Stimulated activated CD4-positive, alpha-beta T cell treated with anti-CD3 and anti-CD28 coated beads, Interleukin-4, amount 100 ng/mL, for 24 hours (primary cell): ENCODE results near the gene PLET1.

Experiments
- DNase-seq: peaks from one replicate; pipeline ENCODE4 v3.0.0-alpha.2; 2020

PLET1 gene

DNA sequence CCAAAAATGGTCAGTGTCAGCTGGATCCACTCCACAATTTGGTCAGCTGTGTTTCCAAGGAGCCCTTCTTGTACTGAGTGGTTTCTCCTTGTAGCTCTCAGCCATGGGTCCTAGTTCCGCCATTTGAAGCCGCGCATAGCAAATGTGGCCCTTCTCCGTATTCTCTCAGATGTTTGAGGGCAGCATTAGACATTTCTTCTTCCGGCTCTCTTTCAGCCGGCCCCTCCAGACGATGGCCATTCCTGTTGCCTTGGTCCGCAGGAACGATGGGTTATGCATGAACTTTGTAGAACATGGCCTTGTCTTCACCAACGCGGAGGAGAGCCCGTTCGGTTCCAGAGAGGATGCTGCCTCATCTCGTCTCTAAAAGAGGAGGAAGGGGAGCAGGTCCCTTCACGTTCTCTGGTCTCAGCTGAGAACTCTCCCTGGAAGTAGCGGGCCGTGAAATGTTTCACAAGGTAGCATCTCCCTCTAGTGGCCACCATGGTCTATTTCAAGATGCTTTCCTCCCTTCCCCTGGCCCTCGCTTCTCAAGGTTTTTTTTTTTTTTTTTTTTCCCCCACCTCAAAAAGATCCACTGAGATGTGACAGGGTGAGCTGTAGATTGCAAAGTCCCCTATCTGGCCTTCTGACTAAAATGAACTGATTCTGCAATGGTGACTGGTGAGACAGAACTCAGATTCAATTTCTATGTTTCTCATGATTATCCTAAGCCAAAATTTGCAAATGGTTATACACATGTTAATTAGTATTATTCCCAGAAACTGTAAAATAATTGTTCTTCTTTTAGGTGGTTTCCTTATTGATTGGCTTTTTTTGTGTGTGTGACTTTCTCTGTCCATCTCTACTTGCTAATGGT, 19.8 kb upstream of the PLET1 start:
- peak; percentile 75 for DNase-seq

DNA sequence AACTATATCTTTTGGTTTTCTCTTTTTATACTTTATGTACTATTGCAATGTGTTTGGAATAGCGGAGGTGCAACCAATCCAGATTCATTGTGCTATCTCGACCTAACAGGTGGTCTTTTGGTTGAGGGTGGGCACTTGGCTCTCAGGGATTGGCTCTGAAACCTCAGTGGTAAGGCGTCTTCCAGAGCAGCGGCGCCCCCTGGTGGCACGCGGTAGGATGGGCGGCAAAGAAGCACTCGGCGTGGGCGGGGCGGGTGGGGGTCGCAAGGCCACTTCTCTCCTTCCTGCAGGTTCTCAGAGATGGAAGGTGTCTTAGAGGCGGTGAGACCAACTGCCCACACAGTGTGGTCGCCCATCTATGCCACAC, 19.2 kb upstream of the PLET1 start:
- DNase-seq = peak; percentile 76

DNA sequence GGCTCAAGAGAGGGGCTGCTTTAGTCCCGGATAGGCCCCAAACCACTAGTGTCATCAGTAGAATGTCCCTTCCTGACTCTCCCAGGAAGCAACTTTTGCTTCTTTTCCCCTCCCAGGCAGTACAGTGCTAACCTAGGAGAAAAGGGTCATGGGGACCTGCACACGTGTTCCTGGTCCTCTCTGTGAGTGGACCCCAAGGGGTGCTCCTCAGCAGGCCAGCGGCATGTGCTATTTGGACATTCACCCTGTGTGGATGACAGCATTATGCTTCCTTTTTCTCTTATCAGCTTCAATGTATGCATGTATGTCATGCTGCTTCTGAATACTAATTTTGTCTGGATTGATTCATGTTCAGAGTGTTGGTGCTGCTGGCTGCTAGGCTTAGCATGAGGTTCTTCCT, 18.1 kb upstream of the PLET1 start:
- no peak for DNase-seq

DNA sequence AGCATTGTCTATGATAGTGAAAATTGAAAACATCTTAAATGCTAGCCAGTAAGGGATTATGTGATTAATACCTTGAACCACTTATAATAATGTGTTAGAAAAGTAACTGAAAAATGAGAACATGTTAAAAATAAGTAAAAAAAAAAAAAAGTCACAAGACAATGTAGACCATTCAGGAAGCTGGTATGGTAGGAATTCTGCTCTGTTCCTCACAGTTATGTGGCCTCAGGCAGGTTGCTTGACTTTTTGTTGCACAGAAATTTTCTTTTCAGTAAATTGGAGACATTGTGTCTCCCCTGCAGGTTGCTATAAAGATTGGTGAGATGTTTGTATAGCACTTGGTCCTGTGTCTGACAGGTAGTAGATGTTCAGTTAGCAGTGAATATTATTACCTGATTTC, 17.3 kb upstream of the PLET1 start:
- no peak for DNase-seq

DNA sequence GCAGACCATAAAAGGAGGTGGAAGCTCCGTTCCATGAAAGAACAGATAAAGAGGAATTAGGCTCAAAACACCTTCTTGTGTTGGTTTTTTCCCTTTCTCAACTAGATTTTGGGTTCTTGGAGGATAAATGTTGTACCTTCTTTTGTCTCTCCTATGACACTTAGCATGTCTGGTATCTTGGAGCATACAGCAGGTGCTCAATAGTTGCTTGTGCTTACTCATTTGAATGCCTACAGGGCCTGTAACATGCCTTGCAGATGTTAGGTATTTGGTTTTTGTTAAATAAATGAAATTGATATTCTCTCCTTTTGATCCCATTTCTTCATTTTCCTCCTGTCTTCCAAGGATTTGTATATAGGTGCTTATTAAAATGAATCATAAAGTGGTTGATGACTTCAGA, 16.4 kb upstream of the PLET1 start:
- no peak for DNase-seq

DNA sequence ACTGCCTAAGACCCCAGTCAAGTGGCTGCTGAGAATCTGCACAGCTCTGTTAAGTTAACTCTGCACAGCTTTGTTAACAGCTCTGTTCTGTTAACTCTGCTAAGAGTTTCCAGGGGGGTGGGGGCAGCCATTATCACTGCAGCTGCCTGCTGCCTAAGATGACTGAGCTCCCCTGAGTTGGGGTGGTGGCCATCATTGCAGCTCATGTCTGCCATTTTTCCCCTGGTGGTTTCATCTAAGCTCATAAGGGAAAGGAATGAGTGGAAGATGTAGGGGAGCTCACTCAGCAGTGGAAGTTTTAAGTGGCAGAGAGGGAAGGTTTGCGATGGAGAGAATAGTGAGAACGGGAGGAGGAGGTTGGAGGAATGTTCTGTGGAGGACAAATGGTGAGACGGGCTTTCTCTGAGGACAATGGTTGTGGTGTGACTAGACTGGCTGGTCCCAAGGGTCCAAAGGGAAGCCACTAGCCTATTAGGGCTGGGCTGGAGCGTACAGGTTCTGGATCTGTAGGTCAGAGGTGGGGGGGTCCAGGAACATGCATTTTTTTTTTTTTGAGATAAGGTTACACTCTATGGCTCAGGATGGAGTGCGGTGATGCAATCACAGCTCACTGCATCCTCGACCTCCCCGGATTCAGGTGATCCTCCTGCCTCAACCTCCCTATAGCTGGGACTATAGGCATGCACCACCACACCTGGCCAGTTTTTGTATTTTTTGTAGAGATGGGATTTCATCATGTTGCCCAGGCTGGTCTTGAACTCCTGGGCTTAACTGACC, 13.5 kb upstream of the PLET1 start:
- DNase-seq = no peak

DNA sequence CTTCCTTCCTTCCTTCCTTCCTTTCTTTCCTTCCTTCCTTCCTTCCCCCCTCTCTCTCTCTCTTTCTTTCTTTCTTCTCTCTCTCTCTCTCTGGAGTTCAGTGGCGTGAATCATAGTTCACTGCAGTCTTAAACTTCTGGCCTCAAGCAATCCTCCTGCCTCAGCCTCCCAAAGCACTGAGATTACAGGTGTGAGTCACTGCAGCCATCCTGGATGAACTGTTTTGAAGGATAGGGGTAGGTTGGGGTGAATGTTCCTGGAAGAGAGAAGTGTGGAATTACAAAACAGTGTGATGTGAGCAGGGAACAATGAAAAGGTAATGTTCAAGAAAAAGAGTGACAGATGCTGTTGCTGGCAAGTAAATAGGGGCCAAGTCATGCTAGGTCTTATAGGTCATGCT, 12.4 kb upstream of the PLET1 start:
- no peak for DNase-seq

DNA sequence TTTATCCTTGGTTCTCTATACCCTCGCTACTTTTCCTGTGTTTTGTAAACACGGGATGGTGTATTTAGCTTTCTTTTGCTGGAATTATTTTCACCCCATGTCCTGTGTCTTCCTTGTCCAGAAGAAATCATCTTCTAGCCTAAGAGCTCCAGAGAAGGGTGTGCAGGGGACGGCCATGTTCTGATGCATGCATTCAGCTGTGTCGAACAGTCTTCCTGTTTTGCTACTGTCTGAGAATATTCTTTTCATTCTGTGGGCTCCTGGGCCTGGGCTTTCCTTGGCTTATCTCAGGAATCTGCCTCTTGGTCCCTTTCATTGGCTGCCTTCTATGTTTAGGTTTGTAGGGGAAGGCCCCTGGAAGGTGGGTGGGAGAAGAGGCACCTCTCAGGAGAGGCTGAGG, 10.6 kb upstream of the PLET1 start:
- no peak for DNase-seq

DNA sequence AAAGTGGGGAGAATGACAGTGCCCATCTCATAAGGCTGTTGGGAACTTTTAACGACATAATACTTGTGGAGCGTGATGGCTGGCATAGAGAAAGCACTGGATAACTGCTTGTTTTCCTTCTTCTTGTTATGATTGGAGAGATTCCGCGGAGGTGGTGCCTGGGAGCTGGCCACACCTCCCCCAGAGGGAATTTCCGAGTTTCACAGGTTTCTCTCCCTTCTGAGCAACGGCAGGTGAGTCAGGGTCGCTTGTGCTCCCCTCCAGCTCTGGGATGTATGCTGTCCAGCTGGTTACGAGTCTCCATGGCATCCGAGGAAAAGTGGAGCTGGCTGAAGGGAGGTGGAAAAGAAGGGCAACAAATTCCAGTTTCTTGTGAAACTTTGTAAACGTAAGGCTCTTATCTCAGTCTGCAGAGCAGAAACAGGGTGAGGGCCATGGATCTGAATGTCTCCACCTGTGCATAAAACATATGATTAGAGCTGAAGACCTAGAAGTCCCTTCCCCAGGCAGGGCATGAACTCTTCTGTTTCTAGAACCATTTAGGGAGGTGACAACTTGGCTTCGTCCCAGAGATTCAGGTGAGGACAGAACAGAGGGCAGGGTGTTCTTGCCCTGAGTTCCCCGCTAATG, 10.0 kb upstream of the PLET1 start:
- DNase-seq = no peak

DNA sequence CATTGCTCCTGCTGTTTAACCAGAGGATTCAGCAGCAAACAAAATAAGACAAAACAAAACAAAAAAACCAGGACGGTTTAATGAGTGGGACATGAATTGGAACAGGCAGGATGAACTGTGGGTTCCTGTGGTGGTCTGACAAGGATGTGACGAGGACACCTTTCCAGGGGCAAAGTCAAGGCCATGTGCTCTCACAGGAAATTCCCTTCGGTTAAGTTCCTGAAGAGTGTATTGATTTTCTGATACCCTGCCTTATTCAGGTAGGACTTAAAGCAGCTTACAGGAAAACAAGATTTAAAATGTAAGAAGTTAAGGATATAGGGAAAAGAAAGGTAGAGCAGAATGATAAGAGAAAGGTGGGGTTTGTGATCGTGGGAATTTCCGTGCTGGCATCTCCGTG, 8.5 kb upstream of the PLET1 start:
- no peak for DNase-seq

DNA sequence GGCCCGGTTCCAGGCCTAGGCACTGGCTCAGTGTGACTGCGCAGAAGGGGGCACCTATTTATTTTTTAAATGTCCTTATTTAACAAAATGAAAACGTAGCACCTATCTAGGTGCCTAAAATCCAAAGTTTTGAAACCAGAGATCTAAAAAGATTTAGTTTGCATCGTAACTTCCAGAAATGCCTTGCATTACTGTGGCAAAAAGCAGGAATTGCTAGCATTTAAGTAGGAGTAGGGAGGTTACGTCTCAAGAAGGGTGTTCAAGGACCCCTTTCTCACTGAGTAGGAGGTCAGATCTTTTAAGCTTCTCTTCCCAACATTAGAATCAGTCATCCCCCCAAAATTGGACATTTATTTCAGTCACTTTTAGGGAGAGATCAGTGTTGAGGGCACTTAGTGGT, 7.7 kb upstream of the PLET1 start:
- DNase-seq = no peak

DNA sequence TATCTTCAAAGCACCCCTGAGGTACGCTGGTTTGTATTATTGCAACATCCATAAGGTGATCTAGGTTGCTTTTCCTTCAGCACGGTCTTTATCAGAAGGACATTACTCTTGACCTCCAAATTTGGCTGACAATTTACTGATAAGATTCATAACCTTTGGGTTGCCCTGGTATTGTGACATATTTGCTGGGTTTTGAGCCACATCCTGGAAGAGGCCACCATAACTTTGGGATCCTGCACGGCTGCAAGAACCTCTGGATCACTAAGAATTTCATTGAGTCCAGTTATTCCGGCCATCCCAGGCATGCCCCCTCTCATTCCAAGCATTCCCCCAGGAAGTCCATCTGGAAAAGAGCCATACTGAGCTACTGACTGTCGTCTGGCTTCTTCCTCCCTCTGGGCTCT, 6.5 kb upstream of the PLET1 start:
- DNase-seq = no peak

DNA sequence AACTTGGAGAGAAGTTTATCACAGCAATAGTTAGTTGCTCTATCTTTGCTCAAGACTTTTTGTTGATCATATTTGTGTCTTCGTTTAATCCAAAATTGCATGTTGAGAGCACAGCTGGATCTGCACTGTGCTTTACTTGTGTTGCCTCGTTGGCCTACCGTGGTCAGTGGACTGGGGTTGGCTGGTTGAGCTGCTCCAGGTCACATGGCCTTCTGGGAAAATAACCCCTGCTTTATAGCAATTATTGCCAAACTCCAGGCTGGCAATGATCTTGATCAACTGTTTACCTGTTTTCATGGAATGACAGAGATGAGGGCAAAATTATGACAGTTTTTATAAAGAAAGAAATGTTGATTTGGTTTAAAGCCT, 5.7 kb upstream of the PLET1 start:
- no peak for DNase-seq

DNA sequence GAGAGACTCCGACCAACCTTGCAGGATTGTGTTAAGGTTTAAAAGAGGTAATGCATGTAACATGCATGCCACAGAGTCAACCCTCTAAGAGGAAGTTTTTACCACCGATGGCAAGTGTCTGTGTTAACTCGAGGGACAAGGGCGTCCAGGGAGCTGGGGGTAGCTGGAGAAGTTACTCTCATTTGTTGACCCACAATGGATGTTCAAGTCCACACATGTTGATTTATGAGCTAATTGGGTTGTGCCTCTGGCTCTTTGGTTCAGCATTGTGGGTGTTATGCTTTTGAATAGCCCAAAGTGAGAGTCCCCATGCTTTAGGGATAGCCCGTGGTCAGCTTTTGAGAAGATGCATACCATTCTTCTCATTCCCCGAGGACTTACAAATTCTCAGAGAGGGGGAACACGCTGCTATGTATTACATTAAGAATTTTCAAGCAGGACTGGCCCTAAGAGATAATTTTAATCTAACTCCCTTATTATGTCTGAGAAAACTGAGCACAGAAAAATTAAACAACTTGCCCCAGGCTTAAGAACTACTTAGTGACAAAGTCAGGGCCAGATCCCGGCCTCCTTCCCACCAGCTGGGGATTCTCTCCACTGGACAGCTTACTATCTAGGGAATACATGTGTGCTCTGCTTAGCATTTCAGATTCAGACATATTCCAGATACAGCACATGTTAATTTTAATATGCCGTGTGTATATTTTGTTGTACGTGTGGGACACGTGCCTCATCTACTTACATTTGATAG, 5.2 kb upstream of the PLET1 start:
- no peak for DNase-seq

DNA sequence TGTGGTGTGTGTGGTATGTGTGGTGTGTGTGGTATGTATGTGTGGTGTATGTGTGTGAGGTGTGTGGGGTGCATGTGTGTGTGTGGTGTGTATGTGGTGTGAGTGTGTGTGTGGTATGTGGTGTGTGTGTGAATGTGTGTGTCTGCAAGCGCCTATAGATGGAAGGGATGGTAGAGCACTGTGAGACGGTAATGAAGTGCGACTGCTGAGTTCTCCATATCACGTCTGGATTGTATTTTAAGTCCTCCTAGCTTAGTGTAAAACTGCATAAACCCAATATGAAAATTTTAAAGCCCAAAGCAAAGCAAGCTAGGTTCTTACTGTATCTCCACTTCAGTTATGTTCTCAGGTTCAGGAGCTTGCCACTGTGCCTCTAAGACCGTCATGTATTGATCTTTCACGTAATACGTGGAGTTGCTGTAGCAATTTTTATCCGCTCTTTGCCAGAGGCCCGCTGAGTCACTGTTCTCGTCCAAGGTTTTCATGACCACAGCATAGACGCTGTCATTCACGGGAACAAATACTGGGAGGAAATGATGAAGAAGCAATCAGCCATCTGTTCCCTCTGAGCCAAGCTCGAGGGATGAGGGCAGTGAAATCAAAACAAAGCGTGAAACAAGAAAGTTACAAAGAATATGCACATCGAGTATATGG, 5.5 kb downstream of the PLET1 start:
- no peak for DNase-seq

DNA sequence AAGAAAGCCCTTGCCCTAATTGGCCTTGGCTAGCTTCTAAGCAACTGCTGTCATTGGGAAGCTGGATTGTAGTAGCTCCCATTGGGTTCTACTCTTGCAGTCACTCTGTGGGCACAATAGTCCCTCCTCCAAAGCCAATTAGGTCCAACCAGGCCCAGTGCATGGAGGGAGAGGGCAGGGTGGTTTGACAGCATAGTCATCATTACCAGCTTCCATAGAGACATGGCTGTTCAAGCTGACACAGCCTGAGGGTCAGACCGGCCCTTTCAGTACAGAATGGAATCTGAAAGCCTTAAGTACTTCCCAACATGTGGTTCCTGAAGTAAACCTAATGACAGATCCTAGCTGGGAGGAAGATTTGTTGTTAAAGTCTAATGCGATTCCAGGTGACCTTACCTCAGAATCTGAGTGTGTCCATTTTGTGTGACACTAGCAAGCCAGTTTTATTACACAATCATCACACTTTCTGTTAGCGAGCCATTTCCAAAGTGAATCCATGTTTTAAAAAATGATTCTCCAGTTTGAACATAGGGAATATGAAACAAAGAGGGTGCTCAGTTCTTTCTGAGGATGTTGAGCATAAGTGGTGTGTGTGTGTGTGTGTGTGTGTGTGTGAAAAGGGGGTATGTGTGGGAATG, 6.9 kb downstream of the PLET1 start:
- DNase-seq = no peak

DNA sequence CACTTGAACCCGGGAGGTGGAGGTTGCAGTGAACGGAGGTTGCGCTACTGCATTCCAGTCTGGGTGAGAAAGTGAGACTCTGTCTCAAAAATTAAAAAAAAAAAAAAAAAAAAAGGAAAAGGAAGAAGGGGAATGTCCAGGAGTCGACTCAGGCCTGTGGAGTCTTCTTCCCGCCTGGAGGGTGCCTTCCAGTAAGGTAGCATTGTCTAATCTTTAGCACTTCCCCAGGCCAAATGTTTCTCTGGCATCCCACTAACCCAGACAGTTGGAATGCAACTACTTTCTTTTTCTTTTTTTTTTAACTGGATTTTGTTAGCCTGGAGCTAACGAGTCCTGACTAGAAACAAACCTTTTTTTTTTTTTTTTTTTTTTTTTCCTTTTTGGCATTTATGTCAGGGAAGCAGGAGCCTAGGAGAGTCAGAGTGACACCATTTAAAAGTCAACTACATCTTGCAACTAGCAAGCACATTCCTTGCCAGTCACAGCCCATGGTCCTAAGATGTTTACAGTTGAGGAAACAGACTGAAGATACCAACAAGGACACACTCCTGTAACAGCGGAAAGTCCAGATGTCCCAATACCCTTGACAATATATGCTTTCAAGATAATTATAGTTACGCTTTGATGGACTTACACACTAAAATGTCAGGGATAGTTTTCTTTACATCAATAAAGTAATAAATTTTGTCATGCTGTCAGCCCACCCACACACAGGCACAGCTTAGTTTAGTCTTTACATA, 10.6 kb downstream of the PLET1 start:
- DNase-seq = no peak

DNA sequence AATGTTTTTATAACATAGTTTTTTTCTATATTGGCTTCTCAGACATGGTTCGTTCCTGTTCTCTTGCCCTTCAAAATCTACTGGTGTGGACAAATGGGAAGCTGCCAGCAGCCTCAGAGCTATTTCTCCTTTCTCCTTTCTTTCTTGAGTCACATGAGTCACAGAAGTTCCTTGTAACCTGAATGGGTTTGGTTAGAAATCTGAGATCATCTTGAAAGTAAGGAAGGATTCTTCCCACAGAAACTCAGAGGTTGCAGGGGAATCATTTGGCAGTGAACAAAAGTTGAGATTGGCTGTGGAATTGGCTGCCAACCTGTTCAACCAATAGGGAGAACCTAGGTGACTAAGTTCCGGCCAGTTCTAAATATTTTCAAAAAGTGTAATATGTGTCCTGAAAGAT, 12.5 kb downstream of the PLET1 start:
- DNase-seq = no peak

DNA sequence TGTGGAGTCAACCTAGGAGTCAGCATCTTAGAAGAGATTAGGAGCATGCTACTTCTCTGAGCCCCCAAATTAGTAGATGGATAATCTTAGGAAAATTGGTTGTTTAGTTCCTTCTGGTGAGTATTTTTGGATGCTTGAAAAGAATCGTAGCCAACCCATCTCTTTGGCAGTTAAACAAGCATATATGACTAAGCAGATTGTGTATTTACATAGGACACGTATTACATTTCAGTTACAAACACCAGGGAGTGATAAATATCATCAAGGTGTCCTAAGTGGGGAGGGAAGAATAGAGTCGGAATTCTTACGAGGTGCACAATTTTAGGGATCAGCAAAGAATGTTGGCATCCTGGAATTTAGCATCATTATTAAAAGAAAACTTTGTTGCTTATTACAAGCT, 13.5 kb downstream of the PLET1 start:
- no peak for DNase-seq

DNA sequence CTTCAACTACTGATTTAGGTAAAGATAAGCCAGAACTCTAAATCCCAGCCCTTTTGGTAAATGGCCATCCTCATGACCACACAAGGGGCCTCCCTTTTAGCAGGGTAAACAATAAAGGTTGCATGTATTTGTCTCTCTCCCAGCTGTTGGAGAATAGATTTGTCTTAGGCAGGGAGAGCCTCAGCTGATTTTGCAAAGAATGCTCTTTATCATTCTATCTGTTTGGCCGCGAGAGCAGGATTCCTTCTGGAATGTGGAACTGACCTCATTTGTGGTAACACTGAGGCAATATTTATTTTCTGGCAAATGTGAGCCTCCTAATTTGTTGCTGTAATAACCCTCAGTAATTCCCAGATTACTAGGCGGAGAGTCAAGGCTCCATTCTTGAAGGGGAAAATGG, 19.2 kb downstream of the PLET1 start:
- no peak for DNase-seq

DNA sequence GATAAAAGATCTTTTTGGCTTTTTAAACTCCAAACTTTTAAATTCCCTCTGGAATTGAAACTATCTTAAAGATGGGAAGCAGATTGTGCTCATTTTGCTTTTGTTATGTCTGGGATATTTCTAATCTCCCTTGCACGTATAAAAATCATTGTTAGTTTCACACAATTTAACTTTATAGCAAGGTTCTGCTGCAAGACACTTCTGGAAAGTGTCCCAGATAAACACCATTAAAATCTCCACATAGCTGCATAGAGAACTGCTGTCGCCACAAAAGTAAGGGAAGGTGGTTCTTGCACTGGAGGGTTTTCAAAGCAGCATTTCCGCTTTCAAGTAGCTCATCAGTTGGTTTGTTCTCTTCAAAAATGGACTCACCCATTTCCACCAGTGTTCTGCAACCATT, 22.6 kb downstream of the PLET1 start:
- no peak for DNase-seq

DNA sequence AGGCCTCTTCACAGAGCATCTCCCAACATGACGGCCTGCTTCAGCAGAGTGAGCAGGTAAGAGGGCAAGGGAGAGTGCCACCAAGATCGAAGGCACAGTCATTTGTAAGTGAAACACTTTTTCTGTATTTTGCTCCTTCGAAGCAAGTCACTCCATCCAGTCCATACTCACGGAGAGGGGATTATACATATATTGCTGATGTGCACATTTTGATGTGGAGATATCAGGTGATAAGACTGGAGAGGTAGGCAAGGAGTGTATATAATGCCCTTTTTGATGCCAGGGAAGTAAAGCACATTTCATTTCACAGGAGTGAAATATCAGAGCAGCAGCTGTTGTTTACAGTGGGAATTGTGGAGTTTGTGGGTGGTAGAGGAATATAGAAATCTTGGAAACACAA, 23.2 kb downstream of the PLET1 start:
- DNase-seq = no peak
